Hematopoietic multipotent progenitor cell treated with erythropoietin and hydrocortisone succinate and interleukin-3 and kit ligand, for 17 days (in vitro differentiated cells): ENCODE data around the gene SPNS2.

Experiments
- DNase-seq: peaks from one replicate; pipeline ENCODE4 v3.0.0-alpha.2; 2015; ENCODE audit warnings: low spot score

SPNS2 gene, protein sequence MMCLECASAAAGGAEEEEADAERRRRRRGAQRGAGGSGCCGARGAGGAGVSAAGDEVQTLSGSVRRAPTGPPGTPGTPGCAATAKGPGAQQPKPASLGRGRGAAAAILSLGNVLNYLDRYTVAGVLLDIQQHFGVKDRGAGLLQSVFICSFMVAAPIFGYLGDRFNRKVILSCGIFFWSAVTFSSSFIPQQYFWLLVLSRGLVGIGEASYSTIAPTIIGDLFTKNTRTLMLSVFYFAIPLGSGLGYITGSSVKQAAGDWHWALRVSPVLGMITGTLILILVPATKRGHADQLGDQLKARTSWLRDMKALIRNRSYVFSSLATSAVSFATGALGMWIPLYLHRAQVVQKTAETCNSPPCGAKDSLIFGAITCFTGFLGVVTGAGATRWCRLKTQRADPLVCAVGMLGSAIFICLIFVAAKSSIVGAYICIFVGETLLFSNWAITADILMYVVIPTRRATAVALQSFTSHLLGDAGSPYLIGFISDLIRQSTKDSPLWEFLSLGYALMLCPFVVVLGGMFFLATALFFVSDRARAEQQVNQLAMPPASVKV

DNA sequence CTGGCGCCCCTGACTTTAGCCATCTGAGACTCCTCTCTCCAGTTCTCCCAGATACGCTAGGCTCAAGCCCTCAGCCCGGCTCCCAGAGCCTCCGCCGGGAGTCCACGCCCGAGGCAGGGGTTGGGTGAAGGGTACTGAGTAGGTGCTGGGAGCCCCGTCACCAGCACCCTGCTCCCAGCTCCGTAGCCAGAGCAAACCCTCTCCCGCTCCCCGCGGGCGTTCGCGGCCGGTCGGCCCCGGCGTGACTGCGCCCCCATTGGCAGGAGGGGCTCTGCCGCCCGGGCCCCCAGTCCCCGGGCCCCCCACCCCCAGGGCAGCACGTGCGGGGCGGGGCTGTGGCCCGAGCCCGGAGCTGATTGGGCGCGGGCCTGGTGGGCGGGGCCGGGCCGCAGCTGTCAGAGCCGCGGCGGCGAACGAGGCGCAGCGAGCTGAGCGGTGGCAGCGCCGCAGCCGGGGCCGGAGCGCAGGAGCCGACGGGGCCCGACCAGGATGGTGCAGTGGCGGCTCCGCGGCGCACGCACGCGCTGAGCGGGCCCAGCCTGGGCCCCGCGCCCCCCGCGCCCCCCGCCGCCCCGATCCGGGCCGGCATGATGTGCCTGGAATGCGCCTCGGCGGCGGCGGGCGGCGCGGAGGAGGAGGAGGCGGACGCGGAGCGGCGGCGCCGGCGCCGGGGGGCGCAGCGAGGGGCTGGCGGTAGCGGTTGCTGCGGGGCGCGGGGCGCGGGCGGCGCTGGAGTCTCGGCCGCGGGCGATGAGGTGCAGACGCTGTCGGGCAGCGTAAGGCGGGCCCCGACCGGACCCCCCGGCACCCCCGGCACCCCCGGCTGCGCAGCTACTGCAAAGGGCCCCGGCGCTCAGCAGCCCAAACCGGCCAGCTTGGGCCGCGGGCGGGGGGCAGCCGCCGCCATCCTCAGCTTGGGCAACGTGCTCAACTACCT lies at the start of gene SPNS2:
Gene SPNS2 (plus strand): TSS at position 421 of the 937 bp plus-strand sequence. CDS start 167 bp downstream, at position 588.
- no peak for DNase-seq

DNA sequence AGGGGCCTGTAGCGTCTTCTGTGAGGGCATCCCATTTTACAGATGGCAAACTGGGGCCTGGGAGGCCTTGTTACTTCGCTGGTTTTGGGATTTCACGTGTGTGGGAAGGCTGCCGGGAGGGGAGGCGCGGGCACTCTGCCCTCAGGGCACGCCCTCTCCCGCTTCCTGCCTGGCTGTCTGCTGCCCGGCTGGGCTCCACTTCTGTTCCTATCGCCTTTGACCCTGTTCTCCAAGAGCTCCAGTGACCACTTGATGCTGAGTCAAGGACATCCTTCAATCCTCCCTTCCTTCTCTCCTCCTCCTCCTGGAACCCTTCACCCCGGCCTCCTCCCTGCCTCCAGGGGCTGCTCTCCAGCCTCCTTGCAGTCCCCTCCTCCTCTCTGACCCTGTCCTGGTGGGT lies 48.9 kb upstream of the SPNS2 start:
- DNase-seq: no peak

DNA sequence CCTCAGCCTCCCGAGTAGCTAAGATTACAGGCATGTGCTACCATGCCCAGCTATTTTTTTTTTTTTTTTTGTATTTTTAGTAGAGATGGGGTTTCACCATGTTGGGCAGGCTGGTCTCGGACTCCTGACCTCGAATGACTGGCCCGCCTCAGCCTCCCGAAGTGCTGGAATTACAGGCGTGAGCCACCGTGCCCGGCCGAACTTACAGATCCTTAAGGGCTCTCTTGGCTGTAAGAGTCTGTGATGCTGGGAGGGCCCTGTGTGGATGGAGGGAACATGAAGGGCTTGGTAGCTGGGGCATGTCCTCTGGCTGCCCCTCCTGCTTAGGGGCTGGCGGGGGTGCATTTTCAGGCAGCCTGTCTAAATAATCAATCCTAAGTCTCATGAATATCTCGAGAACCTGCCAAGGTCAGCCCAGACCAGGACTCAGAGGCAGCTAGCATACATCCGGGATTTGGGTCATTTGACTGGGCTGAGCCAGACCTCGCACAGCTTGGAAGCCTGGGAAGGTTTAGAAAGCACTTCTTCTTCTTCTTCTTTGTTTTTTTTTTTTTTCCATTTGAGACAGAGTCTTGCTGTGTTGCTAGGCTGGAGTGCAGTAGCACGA lies 47.9 kb upstream of the SPNS2 start:
- DNase-seq: no peak

DNA sequence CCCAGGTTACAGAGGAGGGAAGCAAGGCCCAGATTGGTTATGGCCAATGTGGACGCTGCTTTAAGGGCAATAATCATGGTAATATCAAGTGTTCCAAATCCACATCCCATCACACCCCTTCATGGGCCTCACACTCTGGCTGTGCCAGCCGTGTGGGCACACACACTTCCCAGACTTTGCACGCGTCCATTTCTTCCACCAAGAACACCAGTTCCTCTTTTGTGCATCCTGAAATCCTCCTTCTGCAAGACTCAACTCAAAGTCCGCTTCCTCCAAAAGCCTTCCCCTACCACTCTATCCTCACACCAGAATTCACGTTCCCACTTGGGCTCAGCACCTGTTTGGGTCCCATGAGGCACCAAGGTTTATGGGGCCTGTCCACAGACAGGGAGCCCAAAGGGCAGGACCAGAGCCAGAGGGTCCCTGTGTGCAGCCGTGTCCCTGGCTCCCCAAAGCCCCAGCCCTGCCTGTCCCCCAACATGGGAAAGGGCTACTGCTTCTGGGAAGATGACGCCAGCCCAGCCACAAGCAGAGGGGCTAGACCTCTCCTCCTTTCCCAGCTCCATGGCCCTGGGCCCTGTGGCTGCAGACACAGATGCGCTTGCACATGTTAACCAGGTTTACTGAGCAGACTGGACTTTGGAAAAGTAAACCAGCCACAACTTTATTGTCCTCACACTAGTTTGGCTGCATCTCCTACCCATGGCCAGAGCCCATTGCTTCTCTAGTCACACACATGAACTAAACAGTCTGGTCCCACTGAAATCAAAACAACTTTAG lies 44.7 kb upstream of the SPNS2 start:
- DNase-seq: no peak

DNA sequence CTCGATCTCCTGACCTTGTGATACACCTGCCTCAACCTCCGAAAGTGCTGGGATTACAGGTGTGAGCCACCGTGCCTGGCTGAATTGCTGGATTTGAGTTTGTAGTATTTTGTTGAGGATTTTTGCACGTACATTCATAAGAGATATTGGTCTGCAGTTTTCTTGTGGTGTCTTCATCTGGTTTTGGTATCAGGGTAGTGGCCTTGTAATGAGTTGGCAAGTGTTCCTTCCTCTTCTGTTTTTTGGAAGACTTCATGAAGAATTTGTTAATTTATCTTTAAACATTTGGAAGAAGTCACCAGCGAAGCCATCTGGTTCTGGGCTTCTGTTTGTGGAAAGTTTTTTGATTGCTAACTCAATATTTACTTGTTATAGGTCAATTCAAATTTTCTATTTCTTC lies 38.0 kb upstream of the SPNS2 start:
- no peak for DNase-seq

DNA sequence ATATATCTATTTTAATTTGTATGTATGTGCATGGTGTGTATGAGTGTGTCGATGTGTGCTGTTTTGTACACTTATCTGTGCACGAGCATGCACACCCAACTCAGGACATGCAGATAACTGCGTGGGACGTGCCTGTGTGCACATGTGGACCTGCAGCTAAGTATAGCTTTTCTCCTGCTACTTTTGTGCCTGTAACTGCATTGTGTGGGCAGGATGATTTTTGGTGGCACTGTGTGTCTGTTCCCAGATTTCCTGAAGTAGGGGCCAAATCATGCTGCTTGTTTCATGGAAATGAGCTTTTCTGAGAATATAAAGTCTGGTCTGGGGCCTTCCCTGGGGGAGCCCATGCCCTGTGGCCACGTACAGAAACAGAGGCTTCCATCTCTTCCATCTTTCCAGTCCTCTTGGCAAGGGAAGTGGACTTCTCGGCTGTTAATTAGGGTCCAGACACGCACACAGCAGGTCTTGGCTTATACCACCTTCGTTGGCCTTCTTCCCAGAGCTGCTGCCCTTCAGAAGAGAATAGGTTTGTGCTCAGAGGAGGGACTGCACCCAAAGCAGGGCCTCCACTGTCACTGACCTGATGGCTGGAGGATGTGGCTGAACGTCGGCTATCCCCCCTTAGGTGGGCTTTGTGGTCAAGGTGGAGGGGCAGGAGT lies 34.7 kb upstream of the SPNS2 start:
- no peak for DNase-seq

DNA sequence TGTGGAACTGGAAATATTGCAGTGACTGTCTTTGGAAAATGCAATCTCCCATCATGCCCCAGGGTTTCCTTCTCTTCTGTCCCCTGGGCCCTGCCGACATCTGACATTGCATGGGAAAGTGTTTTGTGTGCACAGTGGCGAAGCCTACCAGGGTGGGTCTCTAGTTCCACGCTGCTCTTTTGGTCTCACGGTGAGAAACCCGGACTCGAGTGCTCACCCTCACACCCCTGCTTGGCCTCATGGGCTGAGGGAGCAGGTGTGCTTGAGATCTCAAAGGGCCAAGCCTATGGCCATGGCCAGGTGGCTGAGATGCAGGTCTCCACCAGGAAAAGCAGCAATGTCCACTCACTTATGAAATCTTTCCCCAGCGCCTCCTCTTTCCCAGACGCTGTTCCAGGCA lies 32.9 kb upstream of the SPNS2 start:
- no peak for DNase-seq

DNA sequence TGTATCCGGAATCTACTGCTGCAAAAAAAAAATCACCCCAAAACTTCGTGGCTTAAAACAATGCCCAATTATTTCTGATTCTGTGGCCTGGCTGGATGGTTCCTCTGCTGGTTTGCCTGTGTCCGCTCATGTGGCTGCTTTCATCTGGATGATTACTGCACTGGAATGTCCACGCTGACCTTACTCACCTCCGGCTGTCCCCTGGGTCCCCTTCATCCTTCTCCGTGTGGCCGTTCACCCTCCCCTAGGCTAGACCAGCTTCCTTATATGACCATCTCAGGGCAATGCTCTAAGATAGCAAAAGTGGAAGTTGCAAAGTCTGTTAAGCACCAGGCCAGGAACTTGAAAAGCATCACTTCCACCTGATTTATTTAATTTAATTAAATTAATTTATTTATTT lies 31.4 kb upstream of the SPNS2 start:
- DNase-seq: no peak

DNA sequence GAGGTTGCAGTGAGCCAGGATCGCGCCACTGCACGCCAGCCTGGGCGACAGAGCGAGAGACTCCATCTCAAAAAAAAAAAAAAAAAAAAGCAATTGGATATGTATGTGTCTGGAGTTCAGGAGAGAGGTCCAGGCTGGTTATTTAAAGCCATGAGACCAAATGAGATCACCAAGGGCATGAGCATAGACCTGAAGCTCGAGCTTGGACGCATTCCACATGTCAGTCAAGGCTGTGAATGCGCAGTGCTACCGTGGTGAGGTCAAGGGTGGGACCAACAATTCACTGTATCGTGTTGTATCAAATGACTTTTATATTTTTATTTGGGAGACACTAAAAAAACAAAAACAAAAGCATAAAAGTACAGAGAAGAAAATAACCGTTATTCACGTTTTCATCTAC lies 29.1 kb upstream of the SPNS2 start:
- no peak for DNase-seq

DNA sequence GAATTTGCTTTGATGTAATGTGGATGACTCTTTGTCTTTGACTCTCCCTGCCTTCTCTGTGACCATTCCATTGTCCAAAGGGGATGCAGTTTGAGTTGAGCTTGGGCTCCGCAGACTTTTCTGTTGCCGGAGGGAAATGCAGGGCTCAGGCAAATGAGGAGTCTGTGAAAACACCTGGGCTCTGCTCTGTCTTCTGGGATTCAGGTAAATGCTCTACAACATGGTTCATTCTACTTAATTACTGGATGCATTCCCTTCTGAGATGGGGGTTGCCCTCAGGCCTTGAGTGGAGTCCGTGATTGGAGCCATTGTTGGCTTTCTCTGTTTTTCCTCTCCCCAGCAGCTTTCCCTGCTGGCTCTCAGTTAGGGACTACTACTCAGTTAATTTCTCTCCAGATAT lies 26.4 kb upstream of the SPNS2 start:
- no peak for DNase-seq

DNA sequence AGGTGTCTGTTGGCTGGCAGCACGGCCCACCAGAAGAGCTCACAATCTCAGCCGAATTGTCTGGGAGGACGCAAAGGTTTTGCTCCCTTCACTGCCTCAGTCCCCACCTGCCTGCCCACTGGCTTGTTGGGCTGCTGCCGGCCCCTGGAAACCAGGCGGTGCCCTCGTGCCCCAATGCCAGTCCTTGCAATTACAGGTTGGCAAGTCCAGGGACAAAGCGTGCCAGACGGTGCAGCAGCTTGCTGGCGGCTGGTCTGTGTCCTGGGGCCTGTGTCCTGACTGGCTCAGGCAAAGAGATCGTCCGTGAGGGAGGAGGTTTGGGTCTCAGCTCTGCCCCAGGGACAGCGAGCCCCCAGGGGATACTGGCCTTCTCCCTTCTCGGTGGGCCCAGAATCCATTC lies 24.6 kb upstream of the SPNS2 start:
- DNase-seq: no peak

DNA sequence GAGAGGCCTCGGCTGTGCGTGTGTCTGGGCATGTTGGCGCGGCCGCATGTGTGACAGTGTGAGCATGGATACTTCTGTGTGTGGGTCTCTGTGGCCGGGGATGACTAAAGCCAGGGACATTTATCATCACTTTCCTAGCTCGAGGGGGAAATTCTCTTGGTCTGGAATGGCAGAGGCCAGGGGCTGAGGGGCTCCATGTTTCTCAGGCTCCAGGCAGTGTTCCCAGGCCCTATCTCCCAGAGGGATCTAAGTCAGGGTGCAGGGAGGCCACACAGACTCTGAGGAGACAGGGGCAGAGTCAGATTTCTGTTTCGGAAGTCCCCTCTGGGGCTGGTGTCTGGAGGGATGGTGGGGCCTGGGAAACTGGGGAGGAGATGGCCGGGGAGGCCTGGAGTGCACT lies 23.7 kb upstream of the SPNS2 start:
- DNase-seq: no peak

DNA sequence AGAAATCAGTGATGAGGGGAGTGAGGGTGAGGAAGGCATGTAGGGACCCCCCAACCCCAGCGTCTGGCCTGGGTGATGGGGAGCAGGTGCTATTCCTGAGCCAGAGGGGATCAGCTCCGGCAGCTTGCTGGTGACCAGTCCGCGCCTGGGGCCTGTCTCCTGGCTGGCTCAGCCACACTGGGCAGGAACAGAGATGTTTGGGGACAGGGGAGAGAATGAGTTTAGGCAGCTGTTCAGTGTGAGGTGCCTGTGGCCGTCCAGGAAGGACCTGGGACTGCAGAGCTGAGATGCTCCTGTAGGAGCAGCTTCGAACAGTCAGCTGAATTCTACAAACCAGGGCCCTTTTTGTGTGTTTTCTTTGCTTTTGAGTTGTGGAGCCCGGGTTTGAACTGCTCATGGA lies 23.2 kb upstream of the SPNS2 start:
- DNase-seq: no peak

DNA sequence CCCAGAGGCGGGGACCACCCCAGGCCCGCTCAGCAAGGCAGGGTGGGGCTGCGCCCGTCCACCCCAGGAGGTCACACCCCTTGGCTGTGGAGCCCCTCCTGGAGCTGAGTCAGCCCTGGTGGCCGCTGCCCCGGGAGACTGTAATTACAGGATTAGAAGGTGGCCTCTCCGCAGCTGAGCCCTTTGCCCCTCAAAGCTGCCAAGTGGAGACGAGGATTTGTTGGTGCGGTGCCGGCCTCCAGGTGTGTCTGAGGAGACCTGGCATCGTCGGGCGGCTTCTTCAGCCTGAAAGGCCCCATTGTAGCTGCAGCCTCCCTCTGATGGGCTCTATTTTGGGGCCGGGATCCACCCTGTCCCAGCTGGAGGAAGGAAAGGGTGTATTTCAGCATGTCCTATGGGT lies 22.7 kb upstream of the SPNS2 start:
- DNase-seq: no peak

DNA sequence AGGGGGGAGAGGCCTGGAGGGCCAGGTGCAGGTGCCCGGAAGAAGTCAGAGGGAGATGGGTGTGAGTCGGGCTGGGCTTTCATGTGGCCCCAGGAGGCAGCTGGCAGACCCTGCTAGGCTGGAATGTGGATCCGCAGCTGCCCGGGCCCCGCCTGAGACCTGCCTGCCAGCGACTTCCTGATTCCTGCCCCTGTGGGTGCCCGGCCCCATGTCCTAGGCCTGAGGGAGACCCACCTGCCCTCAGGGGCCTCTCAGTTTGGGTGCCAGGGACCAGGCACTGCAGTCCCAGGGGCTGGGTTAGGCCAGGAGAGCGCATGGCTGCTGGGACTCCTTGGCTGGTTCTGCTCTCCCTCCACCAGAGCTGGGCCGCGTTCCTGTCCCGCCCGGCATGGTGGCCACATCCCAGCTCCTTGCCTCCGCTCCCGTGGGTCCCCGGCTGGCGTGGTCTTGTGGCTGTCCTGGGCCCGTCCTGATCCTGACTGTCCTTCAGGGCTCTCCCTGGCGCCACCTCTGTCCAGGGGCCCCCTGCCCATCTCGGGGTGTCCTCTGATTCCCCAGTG lies 22.1 kb upstream of the SPNS2 start:
- no peak for DNase-seq

DNA sequence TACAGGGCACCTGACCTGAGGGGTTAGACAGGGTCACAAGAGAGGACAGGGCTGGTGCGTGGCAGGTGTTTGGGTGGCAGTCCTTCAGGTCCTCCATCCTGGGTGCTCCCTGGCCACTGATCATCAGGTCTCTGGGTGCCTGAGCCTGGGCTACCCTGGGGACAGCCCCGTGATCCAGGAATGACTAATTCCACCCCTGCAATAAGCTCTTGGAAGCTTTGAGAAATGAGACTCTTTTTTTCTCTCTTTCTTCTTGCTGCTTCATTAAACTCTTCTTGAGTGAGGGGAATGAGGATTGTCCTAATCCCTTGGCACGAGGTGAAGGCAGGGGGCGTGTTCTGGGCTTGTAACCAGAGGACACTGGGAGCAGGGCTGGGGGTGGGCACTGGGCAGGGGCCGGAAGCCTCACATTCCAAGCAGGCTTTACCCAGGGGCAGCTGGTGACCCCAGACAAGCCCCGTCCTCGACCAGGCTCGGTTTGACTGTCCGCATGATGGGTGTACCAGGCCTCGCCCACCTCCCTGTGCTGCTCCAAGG lies 21.4 kb upstream of the SPNS2 start:
- no peak for DNase-seq

DNA sequence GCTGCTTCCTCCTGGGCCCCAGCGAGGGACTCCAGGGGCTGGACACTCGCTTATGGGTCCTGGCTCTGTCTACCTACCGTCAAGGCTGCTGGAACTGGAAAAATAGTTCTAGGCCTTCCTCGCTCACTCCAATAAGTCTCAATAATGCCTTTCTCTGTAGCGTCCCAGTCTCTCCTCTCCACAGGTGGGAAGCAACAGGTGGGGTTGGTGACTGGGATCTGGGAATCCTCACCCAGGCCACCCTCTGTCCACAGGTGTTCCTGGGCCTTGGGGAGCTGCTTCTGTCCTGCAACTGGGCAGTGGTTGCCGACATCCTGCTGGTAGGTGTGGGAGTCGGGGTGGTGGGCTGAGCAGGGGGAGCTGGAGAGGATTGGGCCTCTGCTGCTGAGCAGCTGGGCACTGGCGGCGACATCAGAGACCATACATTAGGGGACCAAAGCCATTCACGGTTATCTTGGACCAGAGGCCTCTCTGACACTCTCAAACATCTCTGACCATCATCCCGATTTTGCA lies 20.3 kb upstream of the SPNS2 start:
- DNase-seq: no peak

DNA sequence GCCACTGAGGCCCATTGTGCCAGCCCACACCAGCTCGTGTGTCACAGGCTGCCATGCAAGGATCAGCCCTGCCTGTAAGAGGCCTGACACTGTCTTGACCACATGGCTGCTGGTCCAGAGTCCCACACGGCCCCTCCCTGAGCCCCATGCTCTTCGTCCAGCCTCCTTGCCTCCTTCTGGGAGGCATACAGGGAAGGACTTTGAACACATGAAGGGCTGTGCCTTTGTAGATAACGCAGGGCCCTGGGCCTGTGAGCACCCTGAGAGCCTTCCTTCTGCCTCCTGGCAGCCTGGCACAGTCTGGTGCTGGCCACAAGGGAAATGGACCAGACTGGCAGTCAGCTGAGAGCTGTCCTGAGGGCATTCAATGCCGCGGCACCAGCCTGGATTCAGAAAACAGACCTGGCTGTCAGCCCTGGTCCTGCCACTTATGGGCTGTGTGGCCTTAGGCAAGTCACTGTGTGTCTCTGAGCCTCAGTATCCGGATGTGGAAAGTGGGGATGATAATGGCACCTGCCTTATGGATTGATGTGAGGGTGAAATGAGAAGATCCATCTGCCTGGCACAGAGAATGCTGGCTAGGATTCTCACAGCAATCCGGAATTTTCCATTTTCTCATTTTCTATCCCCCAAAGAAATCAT lies 19.2 kb upstream of the SPNS2 start:
- DNase-seq: no peak

DNA sequence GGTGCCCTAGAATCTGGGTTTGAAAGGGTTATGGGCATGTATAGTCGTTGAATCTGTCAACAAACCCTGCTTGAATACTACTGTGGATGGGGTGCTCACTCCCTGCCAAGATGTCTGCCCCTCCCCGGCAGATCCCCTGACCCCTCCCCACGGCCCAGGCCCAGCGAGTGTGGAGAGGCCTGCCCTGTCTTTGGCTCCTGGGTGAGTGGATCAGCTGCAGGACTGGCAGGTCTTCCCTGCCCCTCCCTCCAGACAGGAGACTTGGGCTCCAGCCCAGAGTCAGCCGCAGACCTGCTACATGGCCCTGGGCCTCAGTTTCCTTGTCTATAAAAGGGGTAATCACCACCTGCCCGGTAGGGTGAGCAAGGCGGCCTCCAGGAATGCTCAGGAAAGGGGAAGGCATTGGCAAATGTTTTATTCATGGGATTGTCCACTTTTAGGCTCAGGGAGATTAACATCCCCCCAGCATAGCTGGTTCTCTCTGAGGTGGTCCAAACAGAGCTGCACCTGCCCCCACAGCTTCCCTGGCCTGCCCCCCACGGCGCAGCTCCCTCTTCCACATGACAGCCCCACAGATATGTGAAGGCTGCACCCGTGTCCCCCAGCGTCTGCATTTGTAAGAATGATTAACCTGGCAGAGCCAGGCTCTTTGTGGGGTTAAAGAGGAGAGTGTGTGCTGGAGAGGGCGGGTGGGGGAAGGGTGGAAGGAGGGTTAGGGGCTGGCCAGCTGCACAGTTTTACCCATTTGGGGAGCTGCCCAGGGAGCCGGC lies 18.5 kb upstream of the SPNS2 start:
- DNase-seq: no peak
